Vagina (tissue), 2 donors: Measurements from ENCODE around the gene SEMG2. TPM values are rescaled to one million over a fixed set of nuclear protein-coding genes. Genes with fewer than 3 reads are reported as not detected.

Source experiments
- DNase-seq, 2 donors: peaks; one replicate each; pipeline ENCODE4 v3.0.0-alpha.2; 2017; ENCODE audit errors: extremely low spot score in 2 of 2
- H3K27ac ChIP-seq: fragments of 200-600 bp; sonication (generic); one replicate; pipeline ENCODE4 v1.5.1; 2019
- H3K27me3 ChIP-seq: fragments of 200-600 bp; sonication (generic); one replicate; pipeline ENCODE4 v1.5.1; 2019
- H3K36me3 ChIP-seq, 2 donors: fragments of 200-600 bp; sonication (generic); one replicate each; pipeline ENCODE4 v1.5.1; 2017 to 2019
- H3K4me1 ChIP-seq: fragments of 200-600 bp; sonication (generic); one replicate; pipeline ENCODE4 v1.5.1; 2019
- H3K4me3 ChIP-seq, 2 donors: fragments of 200-600 bp; sonication (generic); 1 replicate in 1 of 2; 2 replicates in 1 of 2; pipeline ENCODE4 v1.5.1; 2016 to 2019
- H3K9me3 ChIP-seq: fragments of 200-600 bp; sonication (generic); one replicate; pipeline ENCODE4 v1.5.1; 2019
- CTCF ChIP-seq, 3 experiments: fragments of 450-650 bp in 2 of 3; fragments of 200-600 bp in 1 of 3; sonication (generic) in 1 of 3; IDR thresholded peaks; one replicate each; pipeline ENCODE4 v1.5.1; 2017 to 2019; ENCODE audit warnings: antibody characterized with exemption in 3 of 3, mild to moderate bottlenecking in 2 of 3, moderate library complexity in 2 of 3
- POLR2A ChIP-seq, 2 donors: fragments of 450-650 bp; IDR thresholded peaks; one replicate each; pipeline ENCODE4 v1.6.1; 2017; ENCODE audit warnings: antibody characterized with exemption in 2 of 2, mild to moderate bottlenecking in 2 of 2, moderate library complexity in 2 of 2
- POLR2AphosphoS5 ChIP-seq, 2 donors: sonication (generic); formaldehyde crosslinking; IDR thresholded peaks; one replicate each; pipeline ENCODE4 v1.9.0; 2017; ENCODE audit warnings: antibody characterized with exemption in 2 of 2, mild to moderate bottlenecking in 2 of 2, low read depth in 1 of 2; ENCODE audit not compliant: insufficient read depth in 1 of 2
- intact Hi-C: fragments of 100-400 bp; cut with DNase I; formaldehyde crosslinking; loops from one replicate; pipeline ENCODE4 v1.15.1; 2023
- total RNA-seq: library from RNA; depleted of rRNA; stranded (reverse); fragments of >200 nt; gene quantifications from one replicate; pipeline ENCODE4 v1.2.3, GENCODE V29; 2016

Gene SEMG2
- total RNA-seq, 1 donor from 2014 or later = not detected

DNA sequence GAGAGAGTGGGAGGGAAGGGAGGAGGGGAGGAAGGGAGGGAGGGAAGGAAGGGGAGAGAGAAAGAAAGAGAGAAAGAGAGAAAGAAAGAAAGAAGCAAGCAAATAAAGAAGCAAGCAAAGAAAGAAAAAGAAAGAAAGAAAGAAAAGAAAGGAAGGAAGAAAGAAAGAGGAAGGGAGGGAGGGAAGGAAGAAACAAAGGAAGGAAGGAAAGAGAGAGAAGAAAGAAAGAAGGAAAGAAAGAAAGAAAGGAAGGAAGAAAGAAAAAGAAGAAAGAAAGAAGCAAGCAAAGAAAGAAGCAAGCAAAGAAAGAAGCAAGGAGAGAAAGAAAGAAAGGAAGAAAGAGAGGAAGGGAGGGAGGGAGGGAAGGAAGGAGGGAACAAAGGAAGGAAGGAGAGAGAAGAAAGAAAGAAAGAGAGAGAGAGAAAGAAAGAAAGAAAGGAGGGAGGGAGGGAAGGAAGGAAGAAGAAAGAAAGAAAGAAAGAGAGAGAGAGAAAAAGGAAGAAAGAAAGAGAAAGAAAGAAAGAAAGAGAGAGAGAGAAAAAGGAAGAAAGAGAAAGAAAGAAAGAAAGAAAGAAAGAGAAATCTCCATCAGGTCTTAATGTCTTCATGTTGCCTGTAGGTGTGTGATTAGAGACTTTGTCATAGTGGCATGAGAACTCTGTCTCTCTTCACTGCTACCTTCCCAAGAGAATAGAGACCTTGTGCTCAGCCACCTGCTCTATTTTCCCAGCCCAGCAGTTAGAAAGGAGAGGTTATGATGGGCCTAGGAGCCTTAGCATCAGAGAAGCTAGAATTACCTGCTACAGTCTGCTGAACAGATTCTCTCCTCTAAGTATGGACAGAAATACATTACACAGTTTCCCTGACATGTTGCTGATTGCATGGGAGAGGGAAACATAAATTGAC lies 9.4 kb upstream of the SEMG2 start:
- no peaks in the 10 kb centered on the region for H3K4me1 ChIP-seq
- no peaks in the 10 kb centered on the region for H3K36me3 ChIP-seq
- no peak overlapping the region for H3K4me3 ChIP-seq
- intact Hi-C loops = no loop called here
- no peaks in the 10 kb centered on the region for H3K9me3 ChIP-seq
- TF ChIP-seq POLR2A (IDR thresholded peaks at IDR 0.05) (no peak), POLR2AphosphoS5 (IDR thresholded peaks at IDR 0.05; ENCODE audit: insufficient read depth in 1 of 2, low read depth in 1 of 2) (no peak), CTCF (IDR thresholded peaks at IDR 0.05) (no peak)
- DNase-seq = no peak
- no peaks in the 10 kb centered on the region for H3K27me3 ChIP-seq
- no peak overlapping the region for H3K27ac ChIP-seq

GRCh38 chr20:45212836-45213235 lies 8.3 kb upstream of the SEMG2 start:
- Histone ChIP-seq H3K27ac (no peak overlapping the region), H3K4me3 (no peak overlapping the region), H3K4me1 (no peaks in the 10 kb centered on the region), H3K36me3 (no peaks in the 10 kb centered on the region), H3K27me3 (no peaks in the 10 kb centered on the region), H3K9me3 (no peaks in the 10 kb centered on the region)
- TF ChIP-seq CTCF (IDR thresholded peaks at IDR 0.05) (no peak), POLR2AphosphoS5 (IDR thresholded peaks at IDR 0.05; ENCODE audit: insufficient read depth in 1 of 2, low read depth in 1 of 2) (no peak), POLR2A (IDR thresholded peaks at IDR 0.05) (no peak)
- intact Hi-C loops = no loop called here
- no peak for DNase-seq

GRCh38 chr20:45218124-45218523 lies 3.0 kb upstream of the SEMG2 start:
- intact Hi-C loops = no loop called here
- Histone ChIP-seq H3K27me3 (no peaks in the 10 kb centered on the region), H3K36me3 (no peaks in the 10 kb centered on the region), H3K9me3 (no peaks in the 10 kb centered on the region), H3K4me3 (no peak overlapping the region), H3K27ac (no peak overlapping the region), H3K4me1 (no peaks in the 10 kb centered on the region)
- TF ChIP-seq POLR2A (IDR thresholded peaks at IDR 0.05) (no peak), CTCF (IDR thresholded peaks at IDR 0.05) (no peak), POLR2AphosphoS5 (IDR thresholded peaks at IDR 0.05; ENCODE audit: insufficient read depth in 1 of 2, low read depth in 1 of 2) (no peak)
- DNase-seq = no peak

- Histone ChIP-seq H3K4me3 (no peak overlapping the region), H3K27ac (no peak overlapping the region), H3K36me3 (no peaks in the 10 kb centered on the region), H3K9me3 (no peaks in the 10 kb centered on the region), H3K4me1 (no peaks in the 10 kb centered on the region), H3K27me3 (no peaks in the 10 kb centered on the region)
- intact Hi-C loops = no loop called here
- DNase-seq = no peak
- TF ChIP-seq POLR2A (IDR thresholded peaks at IDR 0.05) = no peak
- no peak for TF ChIP-seq CTCF (IDR thresholded peaks at IDR 0.05)
- no peak for TF ChIP-seq POLR2AphosphoS5 (IDR thresholded peaks at IDR 0.05; ENCODE audit: insufficient read depth in 1 of 2, low read depth in 1 of 2)
Observed at GRCh38 chr20:45218636-45219035, 2.5 kb upstream of the SEMG2 start.

- DNase-seq = no peak
- H3K27ac ChIP-seq = no peak overlapping the region
- TF ChIP-seq POLR2AphosphoS5 (IDR thresholded peaks at IDR 0.05; ENCODE audit: insufficient read depth in 1 of 2, low read depth in 1 of 2) = no peak
- TF ChIP-seq POLR2A (IDR thresholded peaks at IDR 0.05) = no peak
- TF ChIP-seq CTCF (IDR thresholded peaks at IDR 0.05) = no peak
- no peaks in the 10 kb centered on the region for H3K27me3 ChIP-seq
- no peaks in the 10 kb centered on the region for H3K4me1 ChIP-seq
- H3K36me3 ChIP-seq = no peaks in the 10 kb centered on the region
- intact Hi-C loops = no loop called here
- no peaks in the 10 kb centered on the region for H3K9me3 ChIP-seq
- no peak overlapping the region for H3K4me3 ChIP-seq
Observed at GRCh38 chr20:45223136-45223535, 2.0 kb downstream of the SEMG2 start.
